WTC11 (cell line): ENCODE data around the gene SUN2. TPM values are rescaled to one million over a fixed set of nuclear protein-coding genes. Genes with fewer than 3 reads are reported as not detected.
A peak's percentile ranks its signal among the peaks of the same experiment; 100 is the strongest.

Experiments
- ATAC-seq: fragments of 200-7000 bp; cut with Tn5 transposase; 2 replicates; pipeline ENCODE4 v1.10.0; 2021; ENCODE audit warnings: mild to moderate bottlenecking, moderate library complexity
- CTCF ChIA-PET: fragments of 300-600 bp; sonication (Branson Sonifier 250); formaldehyde crosslinking; loops from one replicate; lab custom pipeline; 2021; ENCODE audit warnings: antibody characterized with exemption; lab: Charles Lee
- POLR2A ChIA-PET: fragments of 350-600 bp; sonication (Branson Sonifier 250); formaldehyde crosslinking; loops from one replicate; lab custom pipeline; 2021; ENCODE audit warnings: antibody characterized with exemption; lab: Charles Lee
- DNase-seq: peaks from one replicate; pipeline ENCODE4 v3.0.0; 2021; ENCODE audit warnings: low spot score
- H3K27ac Mint-ChIP-seq: 2 replicates; pipeline ENCODE4 v1.8.0; 2021; ENCODE audit warnings: mixed read lengths
- H3K27me3 Mint-ChIP-seq: 2 replicates; pipeline ENCODE4 v1.8.0; 2021; ENCODE audit warnings: low read depth, mild to moderate bottlenecking, moderate library complexity, mixed read lengths
- H3K36me3 Mint-ChIP-seq: 2 replicates; pipeline ENCODE4 v1.8.0; 2021; ENCODE audit warnings: mixed read lengths
- H3K4me1 Mint-ChIP-seq: 2 replicates; pipeline ENCODE4 v1.8.0; 2022; ENCODE audit warnings: mixed read lengths
- H3K4me3 Mint-ChIP-seq: 2 replicates; pipeline ENCODE4 v1.8.0; 2021; ENCODE audit warnings: mild to moderate bottlenecking, moderate library complexity, mixed read lengths
- H3K9me3 Mint-ChIP-seq: 2 replicates; pipeline ENCODE4 v1.8.0; 2021; ENCODE audit warnings: mixed read lengths
- AFF4 ChIP-seq: sonication (generic); formaldehyde crosslinking; IDR thresholded peaks from 2 replicates; pipeline ENCODE4 v1.8.1; 2023; ENCODE audit warnings: mild to moderate bottlenecking, missing genetic modification reagents, borderline replicate concordance
- CBFB ChIP-seq: sonication (generic); formaldehyde crosslinking; IDR thresholded peaks from 2 replicates; pipeline ENCODE4 v1.8.1; 2022; ENCODE audit warnings: mild to moderate bottlenecking, low read depth, missing genetic modification reagents
- ERG ChIP-seq: fragments of 250-450 bp; sonication (Bioruptor Pico); IDR thresholded peaks from 2 replicates; pipeline ENCODE4 v1.8.0; 2021; ENCODE audit warnings: mild to moderate bottlenecking
- FOXK1 ChIP-seq: sonication (generic); formaldehyde crosslinking; IDR thresholded peaks from 2 replicates; pipeline ENCODE4 v1.8.0; 2022; ENCODE audit warnings: mild to moderate bottlenecking, moderate library complexity, missing genetic modification reagents
- FOXP4 ChIP-seq: sonication (generic); formaldehyde crosslinking; IDR thresholded peaks from 2 replicates; pipeline ENCODE4 v1.8.0; 2022; ENCODE audit warnings: mild to moderate bottlenecking, missing genetic modification reagents
- MLX ChIP-seq: sonication (generic); formaldehyde crosslinking; IDR thresholded peaks from 2 replicates; pipeline ENCODE4 v1.8.1; 2023; ENCODE audit warnings: mild to moderate bottlenecking, missing genetic modification reagents, moderate library complexity
- RELA ChIP-seq: sonication (generic); formaldehyde crosslinking; IDR thresholded peaks from 2 replicates; pipeline ENCODE4 v1.8.1; 2022; ENCODE audit warnings: missing genetic modification reagents, mild to moderate bottlenecking, borderline replicate concordance
- RORB ChIP-seq: fragments of 250-450 bp; sonication (Bioruptor Pico); IDR thresholded peaks from 2 replicates; pipeline ENCODE4 v1.9.0; 2021; ENCODE audit warnings: mild to moderate bottlenecking
- SP1 ChIP-seq: sonication (generic); formaldehyde crosslinking; conservative IDR thresholded peaks from 2 replicates; pipeline ENCODE4 v1.8.1; 2022; ENCODE audit warnings: missing genetic modification reagents
- TCF7 ChIP-seq: sonication (generic); formaldehyde crosslinking; IDR thresholded peaks from 2 replicates; pipeline ENCODE4 v1.8.0; 2022; ENCODE audit warnings: mild to moderate bottlenecking, low read depth, missing genetic modification reagents, moderate library complexity
- ZBTB21 ChIP-seq: sonication (generic); formaldehyde crosslinking; IDR thresholded peaks from 2 replicates; pipeline ENCODE4 v1.8.1; 2023; ENCODE audit warnings: mild to moderate bottlenecking, missing genetic modification reagents, borderline replicate concordance
- ZNF263 ChIP-seq: sonication (generic); formaldehyde crosslinking; IDR thresholded peaks from 2 replicates; pipeline ENCODE4 v1.8.1; 2022; ENCODE audit warnings: low read depth, mild to moderate bottlenecking, moderate library complexity, missing genetic modification reagents
- total RNA-seq: library from RNA; stranded (reverse); gene quantifications from 3 replicates; pipeline ENCODE4 v1.2.3, GENCODE V29; 2021
- TF ChIP-seq, protein P1 (sequence below): sonication (generic); formaldehyde crosslinking; IDR thresholded peaks from 2 replicates; pipeline ENCODE4 v1.8.0; 2023; ENCODE audit warnings: missing genetic modification reagents
- TF ChIP-seq, protein P2 (sequence below): sonication (generic); formaldehyde crosslinking; IDR thresholded peaks from 2 replicates; pipeline ENCODE4 v1.8.0; 2023; ENCODE audit warnings: missing genetic modification reagents, mild to moderate bottlenecking, borderline replicate concordance
- TF ChIP-seq, protein P3 (sequence below): sonication (generic); formaldehyde crosslinking; IDR thresholded peaks from 2 replicates; pipeline ENCODE4 v1.8.1; 2022; ENCODE audit warnings: missing genetic modification reagents, borderline replicate concordance

The SUN2 gene
- total RNA-seq, 1 experiment from 2014 or later, result 30.1 TPM

GRCh38 chr22:38792833-38793232, 37.0 kb upstream of the SUN2 start:
- peaks cover 10% of the 10 kb centered on the region for H3K4me1 Mint-ChIP-seq
- TF ChIP-seq CBFB, result no peak
- TF ChIP-seq RORB (CRISPR knock-in tag), result no peak
- no peak for TF ChIP-seq FOXP4
- no peak for TF ChIP-seq MLX (CRISPR knock-in tag)
- TF ChIP-seq SP1 (CRISPR knock-in tag), result no peak
- TF ChIP-seq, protein P1, sequence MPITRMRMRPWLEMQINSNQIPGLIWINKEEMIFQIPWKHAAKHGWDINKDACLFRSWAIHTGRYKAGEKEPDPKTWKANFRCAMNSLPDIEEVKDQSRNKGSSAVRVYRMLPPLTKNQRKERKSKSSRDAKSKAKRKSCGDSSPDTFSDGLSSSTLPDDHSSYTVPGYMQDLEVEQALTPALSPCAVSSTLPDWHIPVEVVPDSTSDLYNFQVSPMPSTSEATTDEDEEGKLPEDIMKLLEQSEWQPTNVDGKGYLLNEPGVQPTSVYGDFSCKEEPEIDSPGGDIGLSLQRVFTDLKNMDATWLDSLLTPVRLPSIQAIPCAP (CRISPR knock-in tag), result no peak
- TF ChIP-seq FOXK1 (CRISPR knock-in tag), result no peak
- TF ChIP-seq ZBTB21 (CRISPR knock-in tag), result no peak
- TF ChIP-seq ERG, result no peak
- TF ChIP-seq TCF7, result no peak
- TF ChIP-seq, protein P2, sequence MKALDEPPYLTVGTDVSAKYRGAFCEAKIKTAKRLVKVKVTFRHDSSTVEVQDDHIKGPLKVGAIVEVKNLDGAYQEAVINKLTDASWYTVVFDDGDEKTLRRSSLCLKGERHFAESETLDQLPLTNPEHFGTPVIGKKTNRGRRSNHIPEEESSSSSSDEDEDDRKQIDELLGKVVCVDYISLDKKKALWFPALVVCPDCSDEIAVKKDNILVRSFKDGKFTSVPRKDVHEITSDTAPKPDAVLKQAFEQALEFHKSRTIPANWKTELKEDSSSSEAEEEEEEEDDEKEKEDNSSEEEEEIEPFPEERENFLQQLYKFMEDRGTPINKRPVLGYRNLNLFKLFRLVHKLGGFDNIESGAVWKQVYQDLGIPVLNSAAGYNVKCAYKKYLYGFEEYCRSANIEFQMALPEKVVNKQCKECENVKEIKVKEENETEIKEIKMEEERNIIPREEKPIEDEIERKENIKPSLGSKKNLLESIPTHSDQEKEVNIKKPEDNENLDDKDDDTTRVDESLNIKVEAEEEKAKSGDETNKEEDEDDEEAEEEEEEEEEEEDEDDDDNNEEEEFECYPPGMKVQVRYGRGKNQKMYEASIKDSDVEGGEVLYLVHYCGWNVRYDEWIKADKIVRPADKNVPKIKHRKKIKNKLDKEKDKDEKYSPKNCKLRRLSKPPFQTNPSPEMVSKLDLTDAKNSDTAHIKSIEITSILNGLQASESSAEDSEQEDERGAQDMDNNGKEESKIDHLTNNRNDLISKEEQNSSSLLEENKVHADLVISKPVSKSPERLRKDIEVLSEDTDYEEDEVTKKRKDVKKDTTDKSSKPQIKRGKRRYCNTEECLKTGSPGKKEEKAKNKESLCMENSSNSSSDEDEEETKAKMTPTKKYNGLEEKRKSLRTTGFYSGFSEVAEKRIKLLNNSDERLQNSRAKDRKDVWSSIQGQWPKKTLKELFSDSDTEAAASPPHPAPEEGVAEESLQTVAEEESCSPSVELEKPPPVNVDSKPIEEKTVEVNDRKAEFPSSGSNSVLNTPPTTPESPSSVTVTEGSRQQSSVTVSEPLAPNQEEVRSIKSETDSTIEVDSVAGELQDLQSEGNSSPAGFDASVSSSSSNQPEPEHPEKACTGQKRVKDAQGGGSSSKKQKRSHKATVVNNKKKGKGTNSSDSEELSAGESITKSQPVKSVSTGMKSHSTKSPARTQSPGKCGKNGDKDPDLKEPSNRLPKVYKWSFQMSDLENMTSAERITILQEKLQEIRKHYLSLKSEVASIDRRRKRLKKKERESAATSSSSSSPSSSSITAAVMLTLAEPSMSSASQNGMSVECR (CRISPR knock-in tag), result no peak
- TF ChIP-seq, protein P3, sequence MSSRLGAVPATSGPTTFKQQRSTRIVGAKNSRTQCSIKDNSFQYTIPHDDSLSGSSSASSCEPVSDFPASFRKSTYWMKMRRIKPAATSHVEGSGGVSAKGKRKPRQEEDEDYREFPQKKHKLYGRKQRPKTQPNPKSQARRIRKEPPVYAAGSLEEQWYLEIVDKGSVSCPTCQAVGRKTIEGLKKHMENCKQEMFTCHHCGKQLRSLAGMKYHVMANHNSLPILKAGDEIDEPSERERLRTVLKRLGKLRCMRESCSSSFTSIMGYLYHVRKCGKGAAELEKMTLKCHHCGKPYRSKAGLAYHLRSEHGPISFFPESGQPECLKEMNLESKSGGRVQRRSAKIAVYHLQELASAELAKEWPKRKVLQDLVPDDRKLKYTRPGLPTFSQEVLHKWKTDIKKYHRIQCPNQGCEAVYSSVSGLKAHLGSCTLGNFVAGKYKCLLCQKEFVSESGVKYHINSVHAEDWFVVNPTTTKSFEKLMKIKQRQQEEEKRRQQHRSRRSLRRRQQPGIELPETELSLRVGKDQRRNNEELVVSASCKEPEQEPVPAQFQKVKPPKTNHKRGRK (CRISPR knock-in tag), result no peak
- no peak for TF ChIP-seq ZNF263 (CRISPR knock-in tag)
- no peak for TF ChIP-seq RELA (CRISPR knock-in tag)
- TF ChIP-seq AFF4, result no peak
- no peaks in the 10 kb centered on the region for H3K9me3 Mint-ChIP-seq
- peaks cover 27% of the 10 kb centered on the region for H3K27me3 Mint-ChIP-seq
- no peak for DNase-seq
- peak overlapping the region; percentile 56; the same call in 1 of the 2 replicates for H3K27ac Mint-ChIP-seq
- no peaks in the 10 kb centered on the region for H3K36me3 Mint-ChIP-seq
- ChIA-PET POLR2A (no interaction called here), CTCF (interaction anchor here (0.7 kb wide), 1 partner anchor 177 kb away, joined by 3 read pairs; no protein-coding TSS in a partner anchor)
- peak overlapping the region; percentile 88 for H3K4me3 Mint-ChIP-seq
- ATAC-seq, result no peak
